Immature natural killer cell (primary cell): Measurements from ENCODE around the gene FAM156A. TPM values are rescaled to one million over a fixed set of nuclear protein-coding genes. Genes with fewer than 3 reads are reported as not detected.
"Not testable (repeated sequence)": the region's sequence is repeated elsewhere in the genome, so short reads cannot be mapped to it uniquely, and the experiment has no call there.

Experiments
- DNase-seq, 3 donors: peaks; one replicate each; pipeline ENCODE4 v3.0.0; 2022; ENCODE audit warnings: mixed read lengths in 1 of 3
- H3K27ac Mint-ChIP-seq, 6 donors: one replicate each; pipeline ENCODE4 v1.8.0; 2020; ENCODE audit warnings: mixed read lengths in 6 of 6, mild to moderate bottlenecking in 5 of 6, inconsistent platforms in 4 of 6, moderate library complexity in 3 of 6
- H3K27me3 Mint-ChIP-seq, 3 donors: one replicate each; pipeline ENCODE4 v1.8.0; 2020 to 2021; ENCODE audit warnings: low read depth in 3 of 3, mild to moderate bottlenecking in 3 of 3, mixed read lengths in 3 of 3, moderate library complexity in 3 of 3, inconsistent platforms in 1 of 3
- H3K36me3 Mint-ChIP-seq, 3 donors: one replicate each; pipeline ENCODE4 v1.8.0; 2020; ENCODE audit warnings: mixed read lengths in 3 of 3, inconsistent platforms in 2 of 3, mild to moderate bottlenecking in 2 of 3
- H3K4me1 Mint-ChIP-seq, 2 donors: one replicate each; pipeline ENCODE4 v1.8.0; 2020; ENCODE audit warnings: inconsistent platforms in 2 of 2, mild to moderate bottlenecking in 2 of 2, mixed read lengths in 2 of 2, moderate library complexity in 1 of 2
- H3K4me3 Mint-ChIP-seq, 5 donors: one replicate each; pipeline ENCODE4 v1.8.0; 2020; ENCODE audit warnings: mild to moderate bottlenecking in 5 of 5, mixed read lengths in 5 of 5, inconsistent platforms in 3 of 5, moderate library complexity in 3 of 5
- H3K9me3 Mint-ChIP-seq, 6 donors: one replicate each; pipeline ENCODE4 v1.8.0; 2020; ENCODE audit warnings: mild to moderate bottlenecking in 6 of 6, mixed read lengths in 6 of 6, inconsistent platforms in 4 of 6, moderate library complexity in 3 of 6
- polyA plus RNA-seq, 3 donors: library from polyadenylated mRNA; unstranded; fragments of 300-500 nt; fragmentation: Illumina TruSeq; gene quantifications; one replicate each; pipeline ENCODE4 v1.2.3, GENCODE V29; 2021

The FAM156A gene
- polyA plus RNA-seq, 3 donors from 2014 or later: 4.6 to 6.4 (median 5.6) TPM

GRCh38 chrX:52941728-52942127 lies 16.6 kb downstream of the FAM156A start:
- H3K36me3 Mint-ChIP-seq, H3K4me3 Mint-ChIP-seq, H3K9me3 Mint-ChIP-seq, H3K27ac Mint-ChIP-seq, H3K27me3 Mint-ChIP-seq, DNase-seq, H3K4me1 Mint-ChIP-seq: not testable (repeated sequence)

GRCh38 chrX:52940704-52941103 lies 17.6 kb downstream of the FAM156A start:
- not testable (repeated sequence) for H3K27me3 Mint-ChIP-seq, H3K27ac Mint-ChIP-seq, DNase-seq, H3K36me3 Mint-ChIP-seq, H3K4me1 Mint-ChIP-seq, H3K4me3 Mint-ChIP-seq, H3K9me3 Mint-ChIP-seq

- DNase-seq, H3K9me3 Mint-ChIP-seq, H3K36me3 Mint-ChIP-seq: not testable (repeated sequence)
- Mint-ChIP-seq H3K4me3 (peak overlapping the region; percentile 86 to 97 (median 93)), H3K4me1 (peaks cover 17 to 20% of the 10 kb centered on the region in 2 donors), H3K27me3 (peaks cover 15 to 27% (median 18%) of the 10 kb centered on the region in 3 donors), H3K27ac (peak overlapping the region; percentile 96 to 99 (median 98))
Observed at GRCh38 chrX:52935470-52935784, 22.9 kb downstream of the FAM156A start.

- Mint-ChIP-seq H3K4me3 (peak overlapping the region; percentile 86 to 97 (median 93)), H3K27me3 (peaks cover 15 to 27% (median 18%) of the 10 kb centered on the region in 3 donors), H3K9me3 (peaks cover 0 to 7% (median 0%) of the 10 kb centered on the region in 6 donors), H3K27ac (peak overlapping the region; percentile 96 to 99 (median 98)), H3K4me1 (peaks cover 17 to 20% of the 10 kb centered on the region in 2 donors), H3K36me3 (no peaks in the 10 kb centered on the region)
- peak; percentile 95 to 97 (median 96) for DNase-seq
Observed at GRCh38 chrX:52934704-52935469, 23.4 kb downstream of the FAM156A start.

GRCh38 chrX:52933976-52934703 lies 24.2 kb downstream of the FAM156A start:
- DNase-seq: peak in 1 of 3 donors; percentile 5
- H3K27ac Mint-ChIP-seq: peak overlapping the region; percentile 96 to 99 (median 98)
- H3K9me3 Mint-ChIP-seq: peaks cover 0 to 7% (median 0%) of the 10 kb centered on the region in 6 donors
- H3K4me3 Mint-ChIP-seq: peak overlapping the region; percentile 86 to 97 (median 93)
- H3K4me1 Mint-ChIP-seq: peaks cover 17 to 20% of the 10 kb centered on the region in 2 donors
- H3K27me3 Mint-ChIP-seq: peaks cover 15 to 27% (median 18%) of the 10 kb centered on the region in 3 donors
- no peaks in the 10 kb centered on the region for H3K36me3 Mint-ChIP-seq

- H3K4me3 Mint-ChIP-seq: no peak overlapping the region
- DNase-seq: peak in 1 of 3 donors; percentile 2
- H3K4me1 Mint-ChIP-seq: peaks cover 17 to 20% of the 10 kb centered on the region in 2 donors
- H3K27ac Mint-ChIP-seq: peak overlapping the region in 1 of 6 donors; percentile 14
- H3K36me3 Mint-ChIP-seq: no peaks in the 10 kb centered on the region
- H3K9me3 Mint-ChIP-seq: peaks cover 0 to 7% (median 0%) of the 10 kb centered on the region in 6 donors
- peaks cover 15 to 30% (median 18%) of the 10 kb centered on the region in 3 donors for H3K27me3 Mint-ChIP-seq
Observed at GRCh38 chrX:52933213-52933612, 25.1 kb downstream of the FAM156A start.

GRCh38 chrX:52930214-52930613 lies 28.1 kb downstream of the FAM156A start:
- not testable (repeated sequence) for H3K9me3 Mint-ChIP-seq, DNase-seq, H3K36me3 Mint-ChIP-seq, H3K4me3 Mint-ChIP-seq, H3K27ac Mint-ChIP-seq
- H3K27me3 Mint-ChIP-seq: peaks cover 10 to 28% (median 17%) of the 10 kb centered on the region in 3 donors
- peaks cover 14 to 16% of the 10 kb centered on the region in 2 donors for H3K4me1 Mint-ChIP-seq

- peaks cover 19 to 39% (median 19%) of the 10 kb centered on the region in 3 donors for H3K27me3 Mint-ChIP-seq
- no peaks in the 10 kb centered on the region for H3K36me3 Mint-ChIP-seq
- H3K4me1 Mint-ChIP-seq: peaks cover 26 to 32% of the 10 kb centered on the region in 2 donors
- H3K9me3 Mint-ChIP-seq: peaks cover 0 to 3% (median 0%) of the 10 kb centered on the region in 6 donors
- peak overlapping the region in 1 of 6 donors; percentile 0 for H3K27ac Mint-ChIP-seq
- no peak overlapping the region for H3K4me3 Mint-ChIP-seq
- DNase-seq: no peak
Observed at GRCh38 chrX:52923781-52924241, 34.5 kb downstream of the FAM156A start.

- not testable (repeated sequence) for DNase-seq, H3K4me1 Mint-ChIP-seq, H3K36me3 Mint-ChIP-seq, H3K27me3 Mint-ChIP-seq, H3K27ac Mint-ChIP-seq, H3K9me3 Mint-ChIP-seq, H3K4me3 Mint-ChIP-seq
Observed at GRCh38 chrX:52914704-52915103, 43.6 kb downstream of the FAM156A start.

GRCh38 chrX:52913681-52914080 lies 44.6 kb downstream of the FAM156A start:
- H3K4me3 Mint-ChIP-seq, H3K9me3 Mint-ChIP-seq, DNase-seq, H3K36me3 Mint-ChIP-seq, H3K27ac Mint-ChIP-seq, H3K27me3 Mint-ChIP-seq, H3K4me1 Mint-ChIP-seq: not testable (repeated sequence)

- H3K27ac Mint-ChIP-seq, H3K36me3 Mint-ChIP-seq, H3K27me3 Mint-ChIP-seq, H3K9me3 Mint-ChIP-seq, H3K4me1 Mint-ChIP-seq, DNase-seq, H3K4me3 Mint-ChIP-seq: not testable (repeated sequence)
Observed at GRCh38 chrX:52909313-52909969, 48.9 kb downstream of the FAM156A start.

- H3K4me3 Mint-ChIP-seq, H3K27ac Mint-ChIP-seq, H3K27me3 Mint-ChIP-seq, H3K36me3 Mint-ChIP-seq, H3K9me3 Mint-ChIP-seq, DNase-seq, H3K4me1 Mint-ChIP-seq: not testable (repeated sequence)
Observed at GRCh38 chrX:52907900-52908299, 50.4 kb downstream of the FAM156A start.

- H3K9me3 Mint-ChIP-seq, DNase-seq, H3K4me3 Mint-ChIP-seq, H3K36me3 Mint-ChIP-seq, H3K27me3 Mint-ChIP-seq, H3K27ac Mint-ChIP-seq, H3K4me1 Mint-ChIP-seq: not testable (repeated sequence)
Observed at GRCh38 chrX:52907137-52907536, 51.2 kb downstream of the FAM156A start.

- H3K27me3 Mint-ChIP-seq, H3K9me3 Mint-ChIP-seq, H3K4me1 Mint-ChIP-seq, H3K36me3 Mint-ChIP-seq, DNase-seq, H3K4me3 Mint-ChIP-seq, H3K27ac Mint-ChIP-seq: not testable (repeated sequence)
Observed at GRCh38 chrX:52906072-52906471, 52.2 kb downstream of the FAM156A start.
